NCI-H2196 (cell line): ENCODE results near the gene KCP.

ENCODE experiments used
- DNase-seq: peaks from one replicate; lab custom pipeline; 2025; ENCODE audit not compliant: unreplicated experiment; lab: John Stamatoyannopoulos, UW

Gene KCP

GRCh38 chr7:128888756-128889095, 21.8 kb downstream of the KCP start:
- DNase-seq: no peak

- no peak for DNase-seq
Measured at GRCh38 chr7:128888039-128888755, 22.3 kb downstream of the KCP start.

- DNase-seq: no peak
Measured at GRCh38 chr7:128887169-128888038, 23.1 kb downstream of the KCP start.

- DNase-seq: no peak
Measured at GRCh38 chr7:128886391-128887168, 23.9 kb downstream of the KCP start.

GRCh38 chr7:128885370-128886187, 24.9 kb downstream of the KCP start:
- no peak for DNase-seq

GRCh38 chr7:128884561-128885369, 25.7 kb downstream of the KCP start:
- DNase-seq: no peak

- DNase-seq: peak; percentile 69
Measured at GRCh38 chr7:128883622-128884448, 26.7 kb downstream of the KCP start.

- no peak for DNase-seq
Measured at GRCh38 chr7:128882134-128882533, 28.4 kb downstream of the KCP start.

GRCh38 chr7:128881458-128882125, 28.9 kb downstream of the KCP start:
- no peak for DNase-seq

GRCh38 chr7:128880791-128881457, 29.6 kb downstream of the KCP start:
- DNase-seq: no peak

GRCh38 chr7:128879939-128880746, 30.4 kb downstream of the KCP start:
- DNase-seq: peak; percentile 81

GRCh38 chr7:128879461-128879938, 31.0 kb downstream of the KCP start:
- no peak for DNase-seq

- no peak for DNase-seq
Measured at GRCh38 chr7:128878226-128879105, 32.0 kb downstream of the KCP start.

GRCh38 chr7:128877756-128878120, 32.8 kb downstream of the KCP start:
- DNase-seq: no peak

GRCh38 chr7:128876978-128877755, 33.3 kb downstream of the KCP start:
- no peak for DNase-seq
